ENCODE measurements around the gene TRAPPC3L.

DNA sequence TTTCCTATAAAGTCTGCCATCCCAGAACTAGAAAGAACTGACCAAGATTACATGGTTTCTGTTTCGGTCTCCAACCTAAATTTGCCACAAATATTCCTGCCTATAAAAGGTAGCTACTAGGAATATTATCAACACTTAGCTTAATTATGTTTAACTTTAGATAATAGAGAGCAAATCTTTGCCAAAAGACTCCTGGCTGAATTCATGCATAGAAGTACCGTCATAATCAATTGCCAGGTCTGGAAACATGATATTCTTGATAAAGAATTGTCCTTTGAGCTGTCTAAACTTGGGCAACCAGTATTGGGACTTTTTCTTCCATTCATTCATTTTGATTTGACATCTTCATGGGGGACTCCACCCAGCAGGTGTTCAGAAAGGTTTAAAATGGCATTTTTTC is 61.9 kb downstream of the TRAPPC3L start:
- TF ChIP-seq, protein P1, sequence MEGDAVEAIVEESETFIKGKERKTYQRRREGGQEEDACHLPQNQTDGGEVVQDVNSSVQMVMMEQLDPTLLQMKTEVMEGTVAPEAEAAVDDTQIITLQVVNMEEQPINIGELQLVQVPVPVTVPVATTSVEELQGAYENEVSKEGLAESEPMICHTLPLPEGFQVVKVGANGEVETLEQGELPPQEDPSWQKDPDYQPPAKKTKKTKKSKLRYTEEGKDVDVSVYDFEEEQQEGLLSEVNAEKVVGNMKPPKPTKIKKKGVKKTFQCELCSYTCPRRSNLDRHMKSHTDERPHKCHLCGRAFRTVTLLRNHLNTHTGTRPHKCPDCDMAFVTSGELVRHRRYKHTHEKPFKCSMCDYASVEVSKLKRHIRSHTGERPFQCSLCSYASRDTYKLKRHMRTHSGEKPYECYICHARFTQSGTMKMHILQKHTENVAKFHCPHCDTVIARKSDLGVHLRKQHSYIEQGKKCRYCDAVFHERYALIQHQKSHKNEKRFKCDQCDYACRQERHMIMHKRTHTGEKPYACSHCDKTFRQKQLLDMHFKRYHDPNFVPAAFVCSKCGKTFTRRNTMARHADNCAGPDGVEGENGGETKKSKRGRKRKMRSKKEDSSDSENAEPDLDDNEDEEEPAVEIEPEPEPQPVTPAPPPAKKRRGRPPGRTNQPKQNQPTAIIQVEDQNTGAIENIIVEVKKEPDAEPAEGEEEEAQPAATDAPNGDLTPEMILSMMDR (conservative IDR thresholded peaks at IDR 0.05): no peak
- TF ChIP-seq ZFX (IDR thresholded peaks at IDR 0.05): no peak
